Testis (tissue), 2 donors: ENCODE results near the gene DLGAP4.

ENCODE experiments used
- POLR2A ChIP-seq: fragments of 450-650 bp; IDR thresholded peaks from one replicate; pipeline ENCODE4 v1.6.1; 2017; ENCODE audit warnings: antibody characterized with exemption, mild to moderate bottlenecking, moderate library complexity
- TF ChIP-seq, protein P1 (sequence below), 3 experiments: fragments of 450-650 bp in 2 of 3; fragments of 200-600 bp in 1 of 3; sonication (generic) in 1 of 3; IDR thresholded peaks; one replicate each; pipeline ENCODE4 v1.5.1; 2016 to 2019; ENCODE audit warnings: antibody characterized with exemption in 3 of 3, mild to moderate bottlenecking in 2 of 3, moderate library complexity in 1 of 3

DNA sequence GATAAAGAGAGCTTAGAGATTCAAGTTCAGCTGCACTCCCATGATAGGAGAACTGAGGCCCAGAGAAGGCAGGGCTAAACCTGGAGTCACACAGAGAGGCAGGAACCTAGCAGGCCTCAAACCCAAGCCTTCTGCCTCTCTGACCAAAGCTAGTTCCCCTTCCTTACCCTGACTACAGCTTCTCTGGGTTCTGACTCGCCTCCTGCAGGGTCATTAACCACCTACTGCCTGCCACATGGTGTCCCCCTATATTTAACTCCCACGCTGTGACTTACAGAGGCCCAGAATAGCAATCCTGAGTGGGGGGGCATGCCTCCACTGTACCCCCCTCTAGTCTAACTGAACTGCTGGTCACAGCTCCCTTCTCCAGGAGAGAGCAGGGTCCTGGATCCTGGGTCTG, 84.1 kb downstream of the DLGAP4 start:
- TF ChIP-seq, protein P1, sequence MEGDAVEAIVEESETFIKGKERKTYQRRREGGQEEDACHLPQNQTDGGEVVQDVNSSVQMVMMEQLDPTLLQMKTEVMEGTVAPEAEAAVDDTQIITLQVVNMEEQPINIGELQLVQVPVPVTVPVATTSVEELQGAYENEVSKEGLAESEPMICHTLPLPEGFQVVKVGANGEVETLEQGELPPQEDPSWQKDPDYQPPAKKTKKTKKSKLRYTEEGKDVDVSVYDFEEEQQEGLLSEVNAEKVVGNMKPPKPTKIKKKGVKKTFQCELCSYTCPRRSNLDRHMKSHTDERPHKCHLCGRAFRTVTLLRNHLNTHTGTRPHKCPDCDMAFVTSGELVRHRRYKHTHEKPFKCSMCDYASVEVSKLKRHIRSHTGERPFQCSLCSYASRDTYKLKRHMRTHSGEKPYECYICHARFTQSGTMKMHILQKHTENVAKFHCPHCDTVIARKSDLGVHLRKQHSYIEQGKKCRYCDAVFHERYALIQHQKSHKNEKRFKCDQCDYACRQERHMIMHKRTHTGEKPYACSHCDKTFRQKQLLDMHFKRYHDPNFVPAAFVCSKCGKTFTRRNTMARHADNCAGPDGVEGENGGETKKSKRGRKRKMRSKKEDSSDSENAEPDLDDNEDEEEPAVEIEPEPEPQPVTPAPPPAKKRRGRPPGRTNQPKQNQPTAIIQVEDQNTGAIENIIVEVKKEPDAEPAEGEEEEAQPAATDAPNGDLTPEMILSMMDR (IDR thresholded peaks at IDR 0.05): no peak
- TF ChIP-seq POLR2A: no peak
